GM18505 (cell line): ENCODE data around the gene DNM3.

ENCODE experiments used
- ATAC-seq: cut with Tn5 transposase; IDR thresholded peaks from one replicate; pipeline ENCODE4 v1.9.1; 2021; ENCODE audit not compliant: unreplicated experiment
- POLR2A ChIP-seq: IDR thresholded peaks from 4 replicates; pipeline ENCODE4 v1.6.1; 2011; ENCODE audit warnings: borderline replicate concordance; ENCODE audit not compliant: insufficient read depth, insufficient read length; ENCODE audit errors: extremely low read depth

The DNM3 gene

DNA sequence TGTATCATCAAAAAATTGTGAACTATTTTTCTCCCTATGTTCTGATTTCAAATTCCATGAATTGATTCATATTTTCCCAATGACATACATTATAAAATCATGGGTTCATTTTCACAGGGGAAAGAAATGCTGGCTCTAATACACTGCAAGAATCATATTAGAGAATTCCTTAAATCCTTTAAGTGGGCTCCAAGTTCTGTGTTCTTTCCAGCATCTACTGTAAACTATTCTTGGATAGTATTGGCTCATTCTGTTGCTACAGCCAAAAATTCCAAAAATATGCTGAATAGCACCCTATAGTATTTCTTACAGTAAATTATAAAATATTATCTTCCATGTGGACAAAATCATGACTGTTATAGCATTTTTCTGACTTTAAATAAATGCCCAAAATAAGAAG, 560.2 kb downstream of the DNM3 start:
- no peak for TF ChIP-seq POLR2A
- ATAC-seq: no peak

- no peak for TF ChIP-seq POLR2A
- ATAC-seq: no peak
These were observed 560.6 kb downstream of the DNM3 start for GRCh38 chr1:172401892-172402291.

- ATAC-seq: no peak
- no peak for TF ChIP-seq POLR2A
These were observed 561.7 kb downstream of the DNM3 start for GRCh38 chr1:172402878-172403569.

DNA sequence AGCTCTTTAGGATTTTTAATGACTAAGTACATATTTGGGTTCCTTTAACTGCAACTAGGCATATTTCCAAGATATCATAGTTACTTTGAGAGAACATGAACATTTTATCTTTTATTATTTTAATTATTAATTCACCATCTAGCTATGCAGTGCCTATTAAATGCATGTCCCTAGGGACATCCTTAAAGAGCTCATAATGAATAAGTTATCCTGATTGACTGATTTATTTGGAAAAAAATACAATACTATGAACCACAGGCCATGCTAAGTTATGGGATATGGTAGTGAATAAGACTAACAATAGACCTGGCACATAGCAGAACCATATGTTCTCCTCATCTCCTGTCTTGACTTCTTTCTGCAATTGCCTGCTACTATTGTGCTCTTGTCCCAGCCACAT, 562.8 kb downstream of the DNM3 start:
- no peak for TF ChIP-seq POLR2A
- ATAC-seq: no peak

- no peak for ATAC-seq
These were observed 564.6 kb downstream of the DNM3 start for GRCh38 chr1:172405912-172406311.

DNA sequence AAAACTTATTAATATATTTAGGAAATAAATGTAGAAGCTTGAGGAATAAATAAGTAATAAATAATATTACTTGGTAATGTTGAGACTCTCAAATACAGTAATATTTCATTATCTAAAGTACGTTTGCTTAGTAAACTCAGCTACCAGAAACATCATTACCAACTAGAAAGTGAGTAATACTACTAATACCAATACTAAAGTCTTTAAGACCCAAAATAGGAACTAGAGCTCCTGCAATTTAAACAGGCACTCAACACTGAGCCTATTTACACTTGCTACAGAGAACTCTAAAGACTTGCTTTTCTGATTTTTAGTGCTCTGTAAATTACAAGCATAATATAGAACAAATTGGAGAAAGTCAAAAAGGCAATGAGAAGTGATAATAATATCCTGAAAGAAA, 565.7 kb downstream of the DNM3 start:
- no peak for TF ChIP-seq POLR2A
- no peak for ATAC-seq

More at GRCh38 chr1:172405912-172406311, 564.6 kb downstream of the DNM3 start:
- no peak for TF ChIP-seq POLR2A

DNA sequence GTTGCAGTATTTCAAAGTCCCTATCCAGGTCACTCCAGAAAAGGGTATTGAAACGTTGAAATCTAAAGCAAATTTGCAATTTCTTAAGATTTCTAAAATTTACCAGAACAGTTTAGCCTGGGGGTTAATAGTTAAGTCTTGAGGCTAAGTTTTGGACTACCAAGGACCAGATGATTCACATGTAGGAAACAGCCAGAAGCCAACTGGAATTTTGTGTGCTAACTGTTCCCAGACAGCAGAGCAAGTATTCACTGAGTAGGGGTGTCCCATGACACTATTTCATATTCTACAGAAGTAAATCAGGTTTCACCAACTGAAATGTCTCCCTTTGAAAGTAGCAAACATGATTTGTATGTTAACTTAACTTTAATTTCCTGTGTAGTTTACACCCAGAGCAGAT, 567.7 kb downstream of the DNM3 start:
- ATAC-seq: no peak
- no peak for TF ChIP-seq POLR2A

GRCh38 chr1:172410027-172410426, 568.7 kb downstream of the DNM3 start:
- ATAC-seq: no peak
- TF ChIP-seq POLR2A: no peak

GRCh38 chr1:172411791-172412338, 570.6 kb downstream of the DNM3 start:
- ATAC-seq: no peak

GRCh38 chr1:172414331-172414730, 573.0 kb downstream of the DNM3 start:
- ATAC-seq: no peak
- TF ChIP-seq POLR2A: no peak

More at GRCh38 chr1:172411791-172412338, 570.6 kb downstream of the DNM3 start:
- TF ChIP-seq POLR2A: no peak

GRCh38 chr1:172416496-172417035, 575.3 kb downstream of the DNM3 start:
- no peak for ATAC-seq
- no peak for TF ChIP-seq POLR2A

- ATAC-seq: no peak
- no peak for TF ChIP-seq POLR2A
These were observed 576.3 kb downstream of the DNM3 start for GRCh38 chr1:172417557-172417956.

DNA sequence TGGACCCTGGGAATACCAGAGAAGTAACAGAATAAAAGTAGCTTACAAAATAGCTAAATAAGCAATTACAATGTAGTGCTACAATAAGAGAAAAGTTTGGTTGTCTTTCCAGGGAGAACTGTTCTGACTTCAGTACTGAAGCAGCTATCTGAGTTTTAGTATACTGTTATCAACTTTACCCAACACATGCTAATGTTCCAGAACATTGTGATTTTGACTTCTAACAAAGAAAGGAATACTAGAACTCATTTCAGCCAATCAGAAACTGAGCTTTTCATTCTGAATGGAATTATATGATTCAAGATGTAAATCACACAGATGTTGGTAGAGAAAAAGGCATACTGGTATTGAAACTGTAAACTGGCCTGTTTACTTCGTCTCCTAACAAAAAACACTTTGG, 579.1 kb downstream of the DNM3 start, which contains the start of gene C1orf105:
C1orf105 (plus strand) TSS at position 301 of the 400 bp plus-strand sequence. CDS start 201 bp downstream, outside the sequence.
- no peak for TF ChIP-seq POLR2A
- ATAC-seq: no peak

DNA sequence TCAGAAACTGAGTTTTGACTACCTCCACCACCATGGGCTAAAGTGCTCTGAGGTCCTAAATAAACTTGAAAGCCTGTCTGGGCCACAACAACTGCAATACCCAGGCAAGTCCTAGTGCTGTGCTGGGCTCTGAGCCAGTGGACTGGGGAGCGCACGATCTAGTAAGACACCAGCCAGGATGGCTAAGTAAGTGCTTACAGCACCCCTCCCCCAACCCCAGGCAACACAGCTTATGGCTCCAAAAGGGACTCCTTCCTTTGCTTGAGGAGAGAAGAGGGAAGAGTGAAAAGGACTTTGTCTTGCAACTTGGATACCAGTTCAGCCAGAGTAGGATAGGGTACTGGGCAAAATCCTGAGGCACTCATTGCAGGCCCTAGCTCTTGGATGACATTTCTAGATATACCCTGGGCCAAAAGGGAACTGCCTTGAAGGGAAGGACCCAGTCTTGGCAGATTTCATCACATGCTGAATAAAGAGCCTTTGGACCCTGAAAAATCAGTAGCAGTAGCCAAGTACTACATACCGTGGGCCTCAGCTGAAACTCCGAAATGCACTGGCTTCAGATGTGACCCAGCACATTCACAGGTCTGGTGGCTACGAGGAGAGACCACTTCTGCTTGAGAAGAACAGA, 580.8 kb downstream of the DNM3 start:
- no peak for TF ChIP-seq POLR2A
- no peak for ATAC-seq

DNA sequence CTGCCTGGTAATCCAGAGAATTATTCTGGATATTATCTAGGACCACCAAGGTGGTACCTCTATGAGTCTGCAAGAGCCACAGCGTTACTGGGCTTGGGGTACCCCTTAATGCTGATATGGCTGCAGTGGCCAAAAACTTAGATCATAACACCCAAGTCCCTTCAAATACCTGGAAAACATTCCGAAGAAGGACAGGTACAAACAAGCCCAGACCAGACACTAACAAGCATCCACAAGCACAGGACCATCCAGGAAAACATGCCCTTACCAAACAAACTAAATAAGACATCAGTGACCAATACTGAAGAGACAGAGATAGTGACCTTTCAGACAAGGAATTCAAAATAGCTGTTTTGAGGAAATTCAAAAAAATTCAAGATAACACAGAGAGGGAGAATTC, 582.0 kb downstream of the DNM3 start:
- no peak for ATAC-seq
- TF ChIP-seq POLR2A: no peak

GRCh38 chr1:172425339-172425738, 584.0 kb downstream of the DNM3 start:
- ATAC-seq: no peak
- TF ChIP-seq POLR2A: no peak
